Measurements from ENCODE around the gene RNU1-3.
"Not testable (repeated sequence)": the region's sequence is repeated elsewhere in the genome, so short reads cannot be mapped to it uniquely, and the experiment has no call there.

DNA sequence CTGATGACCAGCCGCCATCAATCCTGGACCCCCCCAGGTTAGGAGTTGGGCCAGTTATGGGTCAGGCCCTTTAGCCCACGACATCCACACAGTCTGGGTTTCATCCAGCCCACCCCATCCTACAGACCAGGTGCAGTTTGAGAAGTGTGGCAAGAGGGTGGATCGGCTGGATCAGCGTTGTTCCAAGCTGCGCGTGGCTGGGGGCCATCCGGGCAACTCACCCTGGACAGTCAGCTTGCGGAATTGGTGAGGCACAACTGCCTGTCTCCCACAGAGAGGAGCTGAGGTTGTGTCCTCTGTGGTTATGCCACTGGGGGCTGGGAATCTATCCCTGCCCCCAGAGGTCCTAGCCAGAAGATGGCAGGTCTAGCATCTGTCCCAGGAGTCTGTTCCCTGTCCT, 18.0 kb downstream of the RNU1-3 start:
- TF ChIP-seq, protein P1, sequence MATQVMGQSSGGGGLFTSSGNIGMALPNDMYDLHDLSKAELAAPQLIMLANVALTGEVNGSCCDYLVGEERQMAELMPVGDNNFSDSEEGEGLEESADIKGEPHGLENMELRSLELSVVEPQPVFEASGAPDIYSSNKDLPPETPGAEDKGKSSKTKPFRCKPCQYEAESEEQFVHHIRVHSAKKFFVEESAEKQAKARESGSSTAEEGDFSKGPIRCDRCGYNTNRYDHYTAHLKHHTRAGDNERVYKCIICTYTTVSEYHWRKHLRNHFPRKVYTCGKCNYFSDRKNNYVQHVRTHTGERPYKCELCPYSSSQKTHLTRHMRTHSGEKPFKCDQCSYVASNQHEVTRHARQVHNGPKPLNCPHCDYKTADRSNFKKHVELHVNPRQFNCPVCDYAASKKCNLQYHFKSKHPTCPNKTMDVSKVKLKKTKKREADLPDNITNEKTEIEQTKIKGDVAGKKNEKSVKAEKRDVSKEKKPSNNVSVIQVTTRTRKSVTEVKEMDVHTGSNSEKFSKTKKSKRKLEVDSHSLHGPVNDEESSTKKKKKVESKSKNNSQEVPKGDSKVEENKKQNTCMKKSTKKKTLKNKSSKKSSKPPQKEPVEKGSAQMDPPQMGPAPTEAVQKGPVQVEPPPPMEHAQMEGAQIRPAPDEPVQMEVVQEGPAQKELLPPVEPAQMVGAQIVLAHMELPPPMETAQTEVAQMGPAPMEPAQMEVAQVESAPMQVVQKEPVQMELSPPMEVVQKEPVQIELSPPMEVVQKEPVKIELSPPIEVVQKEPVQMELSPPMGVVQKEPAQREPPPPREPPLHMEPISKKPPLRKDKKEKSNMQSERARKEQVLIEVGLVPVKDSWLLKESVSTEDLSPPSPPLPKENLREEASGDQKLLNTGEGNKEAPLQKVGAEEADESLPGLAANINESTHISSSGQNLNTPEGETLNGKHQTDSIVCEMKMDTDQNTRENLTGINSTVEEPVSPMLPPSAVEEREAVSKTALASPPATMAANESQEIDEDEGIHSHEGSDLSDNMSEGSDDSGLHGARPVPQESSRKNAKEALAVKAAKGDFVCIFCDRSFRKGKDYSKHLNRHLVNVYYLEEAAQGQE (IDR thresholded peaks at IDR 0.05; ENCODE audit: insufficient read depth in 1 of 2, low read depth in 2 of 2, low read length in 1 of 2): not testable (repeated sequence)
- TF ChIP-seq, protein P2, sequence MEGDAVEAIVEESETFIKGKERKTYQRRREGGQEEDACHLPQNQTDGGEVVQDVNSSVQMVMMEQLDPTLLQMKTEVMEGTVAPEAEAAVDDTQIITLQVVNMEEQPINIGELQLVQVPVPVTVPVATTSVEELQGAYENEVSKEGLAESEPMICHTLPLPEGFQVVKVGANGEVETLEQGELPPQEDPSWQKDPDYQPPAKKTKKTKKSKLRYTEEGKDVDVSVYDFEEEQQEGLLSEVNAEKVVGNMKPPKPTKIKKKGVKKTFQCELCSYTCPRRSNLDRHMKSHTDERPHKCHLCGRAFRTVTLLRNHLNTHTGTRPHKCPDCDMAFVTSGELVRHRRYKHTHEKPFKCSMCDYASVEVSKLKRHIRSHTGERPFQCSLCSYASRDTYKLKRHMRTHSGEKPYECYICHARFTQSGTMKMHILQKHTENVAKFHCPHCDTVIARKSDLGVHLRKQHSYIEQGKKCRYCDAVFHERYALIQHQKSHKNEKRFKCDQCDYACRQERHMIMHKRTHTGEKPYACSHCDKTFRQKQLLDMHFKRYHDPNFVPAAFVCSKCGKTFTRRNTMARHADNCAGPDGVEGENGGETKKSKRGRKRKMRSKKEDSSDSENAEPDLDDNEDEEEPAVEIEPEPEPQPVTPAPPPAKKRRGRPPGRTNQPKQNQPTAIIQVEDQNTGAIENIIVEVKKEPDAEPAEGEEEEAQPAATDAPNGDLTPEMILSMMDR (IDR thresholded peaks at IDR 0.05): not testable (repeated sequence)
- TF ChIP-seq POLR2AphosphoS5 (IDR thresholded peaks at IDR 0.05; ENCODE audit: low read depth, low read length); SIN3A (IDR thresholded peaks at IDR 0.05; ENCODE audit: borderline replicate concordance, insufficient read depth, low read depth, low read length): not testable (repeated sequence)
